ENCODE data around the gene RPL37A. TPM values are rescaled to one million over a fixed set of nuclear protein-coding genes. Genes with fewer than 3 reads are reported as not detected.

Gene RPL37A
- polyA plus RNA-seq, 3 donors: 1,504 to 1,660 (median 1,597) TPM

DNA sequence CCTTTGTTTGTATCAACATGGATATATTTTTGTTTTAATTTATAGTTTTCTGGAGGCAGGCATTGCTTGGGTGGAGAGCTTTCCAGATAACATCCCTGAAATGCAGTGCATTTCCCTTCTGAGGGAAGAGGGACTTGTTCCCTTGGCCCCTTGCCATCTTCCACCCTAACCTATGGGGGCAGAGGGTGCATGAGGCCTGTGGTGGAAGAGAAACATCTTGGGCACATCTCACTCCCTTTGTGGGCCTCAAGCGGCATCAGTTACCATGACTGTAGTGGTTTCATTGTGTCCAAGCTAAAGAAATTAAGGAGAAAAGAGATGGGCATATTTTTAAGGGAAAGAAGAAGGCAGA, 5.3 kb upstream of the RPL37A start:
- no peak overlapping the region for H2AFZ ChIP-seq (ENCODE audit: insufficient read depth, low read depth, low read length, poor library complexity, severe bottlenecking)
- no peak overlapping the region for H3K9ac ChIP-seq (ENCODE audit: insufficient read depth, low read length, poor library complexity, severe bottlenecking)
- H3K4me1 ChIP-seq (ENCODE audit: control insufficient read depth in 1 of 2, insufficient read depth in 2 of 2, low read length in 2 of 2): peaks cover 73 to 87% of the 10 kb centered on the region in 2 donors
- DNase-seq: no peak
- H3K36me3 ChIP-seq (replicated peaks in 1 of 2; ENCODE audit: control insufficient read depth in 1 of 2, insufficient read depth in 2 of 2, low read length in 2 of 2): no peaks in the 10 kb centered on the region
- H3K4me3 ChIP-seq (replicated peaks in 1 of 3; ENCODE audit: low read depth in 2 of 3, low read length in 3 of 3): no peak overlapping the region
- no peak overlapping the region for H3K27ac ChIP-seq (ENCODE audit: low read depth in 1 of 2, low read length in 2 of 2)
- H3K27me3 Mint-ChIP-seq (ENCODE audit: low read depth in 3 of 3): no peaks in the 10 kb centered on the region
- H3K4me3 Mint-ChIP-seq: no peak overlapping the region
- no peaks in the 10 kb centered on the region for H4K20me1 ChIP-seq (ENCODE audit: insufficient read depth, low read length)
- H3K4me1 Mint-ChIP-seq: peaks cover 75% of the 10 kb centered on the region
- no peaks in the 10 kb centered on the region for H3K27me3 ChIP-seq (ENCODE audit: control insufficient read depth in 2 of 2, insufficient read depth in 2 of 2, low read length in 2 of 2)
- 100% methylated on average over 1 of the region's 1 CpG for WGBS (ENCODE audit: insufficient coverage)
- intact Hi-C loops (cut with micrococcal nuclease): no loop called here
- no peaks in the 10 kb centered on the region for H3K9me3 ChIP-seq (replicated peaks in 1 of 2; ENCODE audit: control insufficient read depth in 1 of 2, insufficient read depth in 1 of 2, low read length in 2 of 2)
- H3K79me2 ChIP-seq (ENCODE audit: insufficient read depth, low read length): peaks cover 29% of the 10 kb centered on the region
- H3K9me3 Mint-ChIP-seq: peaks cover 0 to 2% (median 0%) of the 10 kb centered on the region in 7 donors
- H3K36me3 Mint-ChIP-seq: peaks cover 0 to 4% of the 10 kb centered on the region in 2 donors
- H3K27ac Mint-ChIP-seq: peak overlapping the region in 5 of 7 donors; percentile 23 to 70 (median 27)
- TF ChIP-seq, protein P1, sequence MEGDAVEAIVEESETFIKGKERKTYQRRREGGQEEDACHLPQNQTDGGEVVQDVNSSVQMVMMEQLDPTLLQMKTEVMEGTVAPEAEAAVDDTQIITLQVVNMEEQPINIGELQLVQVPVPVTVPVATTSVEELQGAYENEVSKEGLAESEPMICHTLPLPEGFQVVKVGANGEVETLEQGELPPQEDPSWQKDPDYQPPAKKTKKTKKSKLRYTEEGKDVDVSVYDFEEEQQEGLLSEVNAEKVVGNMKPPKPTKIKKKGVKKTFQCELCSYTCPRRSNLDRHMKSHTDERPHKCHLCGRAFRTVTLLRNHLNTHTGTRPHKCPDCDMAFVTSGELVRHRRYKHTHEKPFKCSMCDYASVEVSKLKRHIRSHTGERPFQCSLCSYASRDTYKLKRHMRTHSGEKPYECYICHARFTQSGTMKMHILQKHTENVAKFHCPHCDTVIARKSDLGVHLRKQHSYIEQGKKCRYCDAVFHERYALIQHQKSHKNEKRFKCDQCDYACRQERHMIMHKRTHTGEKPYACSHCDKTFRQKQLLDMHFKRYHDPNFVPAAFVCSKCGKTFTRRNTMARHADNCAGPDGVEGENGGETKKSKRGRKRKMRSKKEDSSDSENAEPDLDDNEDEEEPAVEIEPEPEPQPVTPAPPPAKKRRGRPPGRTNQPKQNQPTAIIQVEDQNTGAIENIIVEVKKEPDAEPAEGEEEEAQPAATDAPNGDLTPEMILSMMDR (IDR thresholded peaks at IDR 0.05): no peak
- no peak overlapping the region for H3K4me2 ChIP-seq (replicated peaks; ENCODE audit: extremely low read depth, low read length, poor library complexity, severe bottlenecking)

DNA sequence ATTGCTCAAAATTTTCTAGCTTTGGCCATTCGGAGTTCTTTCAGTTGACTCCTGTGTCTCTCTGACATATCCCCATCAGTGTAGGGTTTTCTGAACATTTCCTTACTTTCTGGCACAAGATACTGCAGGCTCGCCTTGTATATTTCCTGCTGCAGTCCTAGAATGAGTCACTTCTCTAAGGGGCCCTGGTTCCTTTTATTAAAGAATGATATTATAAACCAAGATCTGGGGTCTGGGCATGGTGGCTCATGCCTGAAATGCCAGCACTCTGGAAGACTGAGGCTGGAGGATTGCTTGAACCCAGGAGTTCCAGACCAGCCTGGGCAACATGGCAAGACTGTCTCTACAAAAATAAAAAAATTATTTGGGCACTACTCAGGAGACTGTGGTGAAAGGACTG, 3.0 kb upstream of the RPL37A start:
- Histone ChIP-seq H3K9ac (ENCODE audit: insufficient read depth, low read length, poor library complexity, severe bottlenecking) (no peak overlapping the region), H3K27ac (ENCODE audit: low read depth in 1 of 2, low read length in 2 of 2) (peak overlapping the region; percentile 6 to 60), H3K27me3 (ENCODE audit: control insufficient read depth in 2 of 2, insufficient read depth in 2 of 2, low read length in 2 of 2) (no peaks in the 10 kb centered on the region), H3K9me3 (replicated peaks in 1 of 2; ENCODE audit: control insufficient read depth in 1 of 2, insufficient read depth in 1 of 2, low read length in 2 of 2) (no peaks in the 10 kb centered on the region), H4K20me1 (ENCODE audit: insufficient read depth, low read length) (peaks cover 19% of the 10 kb centered on the region), H2AFZ (ENCODE audit: insufficient read depth, low read depth, low read length, poor library complexity, severe bottlenecking) (no peak overlapping the region), H3K4me3 (replicated peaks in 1 of 3; ENCODE audit: low read depth in 2 of 3, low read length in 3 of 3) (no peak overlapping the region), H3K36me3 (replicated peaks in 1 of 2; ENCODE audit: control insufficient read depth in 1 of 2, insufficient read depth in 2 of 2, low read length in 2 of 2) (peaks cover 10% of the 10 kb centered on the region in 2 donors), H3K4me1 (ENCODE audit: control insufficient read depth in 1 of 2, insufficient read depth in 2 of 2, low read length in 2 of 2) (peaks cover 73 to 83% of the 10 kb centered on the region in 2 donors), H3K79me2 (ENCODE audit: insufficient read depth, low read length) (peaks cover 52% of the 10 kb centered on the region), H3K4me2 (replicated peaks; ENCODE audit: extremely low read depth, low read length, poor library complexity, severe bottlenecking) (peak overlapping the region; percentile 1)
- no peaks in the 10 kb centered on the region for H3K27me3 Mint-ChIP-seq (ENCODE audit: low read depth in 3 of 3)
- peaks cover 0 to 2% (median 0%) of the 10 kb centered on the region in 7 donors for H3K9me3 Mint-ChIP-seq
- H3K27ac Mint-ChIP-seq: peak overlapping the region; percentile 67 to 90 (median 85)
- intact Hi-C loops (cut with micrococcal nuclease): loop anchor here in 1 of 2 donors (5.0 kb wide), 1 partner anchor 83 kb away; the partner anchor contains the start of gene SMARCAL1
- TF ChIP-seq, protein P1 (IDR thresholded peaks at IDR 0.05): no peak
- H3K36me3 Mint-ChIP-seq: peaks cover 12 to 17% of the 10 kb centered on the region in 2 donors
- peaks cover 69% of the 10 kb centered on the region for H3K4me1 Mint-ChIP-seq
- no peak overlapping the region for H3K4me3 Mint-ChIP-seq
- no CpG with 5 or more reads among the region's 2 CpGs for WGBS (ENCODE audit: insufficient coverage)
- peak in 2 of 3 donors; percentile 24 to 56 for DNase-seq

Data from CD14-positive monocyte (primary cell).